ENCODE data around the gene CACFD1. TPM values are rescaled to one million over a fixed set of nuclear protein-coding genes. Genes with fewer than 3 reads are reported as not detected.

The CACFD1 gene
- total and polyA plus RNA-seq, 2 of the 4 experiments (the other 2 are of a cell fraction): 2.0 to 6.6 TPM

- no peak overlapping the region for H3K9ac ChIP-seq (ENCODE audit: low read depth, low read length)
- 69% methylated on average over 3 of the region's 8 CpGs; no CpG with 5 or more reads in 1 of the 2 experiments for WGBS, 2 experiments (ENCODE audit: extremely low coverage in 2 of 2, insufficient read length in 1 of 2)
- no peak for DNase-seq
- ATAC-seq (ENCODE audit: low read depth): no peak
- no peak overlapping the region for H2AFZ ChIP-seq (replicated peaks; ENCODE audit: low read length, poor library complexity)
- H4K91ac ChIP-seq (ENCODE audit: insufficient read depth, low read depth, low read length): no peak overlapping the region
- no peaks in the 10 kb centered on the region for H3K79me1 ChIP-seq (ENCODE audit: low read depth in 1 of 2, low read length in 2 of 2)
- dilution Hi-C loops (cut with HindIII; ENCODE audit: low sequenced_read_pairs, unreplicated experiment): no loop called here
- in situ Hi-C loops (cut with MboI; ENCODE audit: low sequenced_read_pairs): loop anchor here (25.0 kb wide), 1 partner anchor 454 kb away; the partner anchor contains the start of gene GTF3C5
- H4K8ac ChIP-seq (ENCODE audit: low read depth in 2 of 2, low read length in 2 of 2): no peak overlapping the region
- H3K4ac ChIP-seq (ENCODE audit: low read depth, low read length): no peak overlapping the region
- no peak overlapping the region for H3K23ac ChIP-seq (ENCODE audit: low read depth, low read length)
- H2BK15ac ChIP-seq (ENCODE audit: low read depth, low read length): no peak overlapping the region
- H4K20me1 ChIP-seq (ENCODE audit: insufficient read depth, low read length): 0 out of 2 replicates have a peak, but pooled peaks cover 5% of the 10 kb centered on the region
- peaks cover 4% of the 10 kb centered on the region; the same call in 1 of the 2 replicates for H3K4me1 ChIP-seq (ENCODE audit: control insufficient read depth, insufficient read depth, low read length)
- H3K9me1 ChIP-seq (ENCODE audit: insufficient read depth, low read length): peaks cover 5% of the 10 kb centered on the region; the same call in 1 of the 2 replicates
- no peak for TF ChIP-seq CEBPB (IDR thresholded peaks at IDR 0.05; ENCODE audit: low read depth, low read length)
- TF ChIP-seq RAD21 (IDR thresholded peaks at IDR 0.05; ENCODE audit: low read length): no peak
- TF ChIP-seq NFE2L2 (IDR thresholded peaks at IDR 0.05; ENCODE audit: low read depth, low read length): no peak
- no peak for TF ChIP-seq MXI1 (IDR thresholded peaks at IDR 0.05; ENCODE audit: borderline replicate concordance, low read depth, low read length)
- TF ChIP-seq SMC3 (IDR thresholded peaks at IDR 0.05; ENCODE audit: low read depth, low read length): no peak
- no peak for TF ChIP-seq POLR2A (IDR thresholded peaks at IDR 0.05; ENCODE audit: low read depth, low read length)
- TF ChIP-seq FOS (IDR thresholded peaks at IDR 0.05; ENCODE audit: low read depth, low read length): no peak
- TF ChIP-seq BHLHE40 (IDR thresholded peaks at IDR 0.05; ENCODE audit: low read depth, low read length): no peak
- no peak overlapping the region for H3K27ac ChIP-seq (ENCODE audit: insufficient read depth, low read length)
- H3K9me3 ChIP-seq (ENCODE audit: control insufficient read depth, insufficient read depth, low read length): no peaks in the 10 kb centered on the region
- no peak overlapping the region for H2AK5ac ChIP-seq (ENCODE audit: low read depth, low read length)
- intact Hi-C loops (cut with micrococcal nuclease): no loop called here
- H2BK5ac ChIP-seq (ENCODE audit: low read depth, low read length, poor library complexity, severe bottlenecking): no peak overlapping the region
- no peak overlapping the region for H2BK20ac ChIP-seq (ENCODE audit: low read depth, low read length)
- no peak overlapping the region for H3K4me2 ChIP-seq (ENCODE audit: low read depth, low read length)
- no peak overlapping the region for H2AK9ac ChIP-seq (replicated peaks; ENCODE audit: low read depth, low read length, poor library complexity)
- CTCF ChIA-PET: no interaction called here
- no peak overlapping the region for H3K18ac ChIP-seq (ENCODE audit: low read depth, low read length)
- no peak overlapping the region for H2BK120ac ChIP-seq (ENCODE audit: low read depth, low read length)
- peaks cover 37% of the 10 kb centered on the region; the same call in 1 of the 2 replicates for H3K27me3 ChIP-seq (ENCODE audit: control insufficient read depth, insufficient read depth, low read length)
- H3K36me3 ChIP-seq (ENCODE audit: control insufficient read depth, insufficient read depth, low read length): no peaks in the 10 kb centered on the region
- POLR2A ChIA-PET (ENCODE audit: unreplicated experiment): no interaction called here
- BruUV-seq (replicated peaks): no TSS peak
- H3K4me3 ChIP-seq (ENCODE audit: insufficient read depth, low read depth, low read length): no peak overlapping the region
- H3K14ac ChIP-seq (replicated peaks; ENCODE audit: low read depth, low read length): no peak overlapping the region
- no peak overlapping the region for H3K56ac ChIP-seq (ENCODE audit: extremely low read depth, insufficient read depth, low read length)
- no peak overlapping the region for H4K5ac ChIP-seq (ENCODE audit: low read depth, low read length)
These were observed 31.8 kb downstream of the CACFD1 start for GRCh38 chr9:133491656-133491925.

Measured in IMR-90 (cell line).